Hepatocyte (in vitro differentiated cells): ENCODE results near the gene PFN3. TPM values are rescaled to one million over a fixed set of nuclear protein-coding genes. Genes with fewer than 3 reads are reported as not detected.
"Not testable (repeated sequence)": the region's sequence is repeated elsewhere in the genome, so short reads cannot be mapped to it uniquely, and the experiment has no call there.

Source experiments
- DNase-seq: peaks from one replicate; pipeline ENCODE4 v3.0.0-alpha.2; 2016; ENCODE audit warnings: low spot score
- H2AFZ ChIP-seq: fragments of 200-600 bp; sonication (generic); 2 replicates; pipeline ENCODE4 v1.6.0; 2016; ENCODE audit warnings: antibody characterized with exemption, mild to moderate bottlenecking
- H3K27ac ChIP-seq: fragments of 200-600 bp; sonication (generic); 2 replicates; pipeline ENCODE4 v1.5.1; 2016; ENCODE audit warnings: mild to moderate bottlenecking
- H3K27me3 ChIP-seq: fragments of 200-600 bp; sonication (generic); 2 replicates; pipeline ENCODE4 v1.6.1; 2016
- H3K36me3 ChIP-seq: fragments of 200-600 bp; sonication (generic); replicated peaks from 2 replicates; pipeline ENCODE4 v1.5.1; 2016; ENCODE audit warnings: low read depth; ENCODE audit not compliant: insufficient read depth
- H3K4me1 ChIP-seq: fragments of 200-600 bp; sonication (generic); 2 replicates; pipeline ENCODE4 v1.5.1; 2016; ENCODE audit warnings: mild to moderate bottlenecking, moderate library complexity; ENCODE audit not compliant: insufficient read depth
- H3K4me2 ChIP-seq: fragments of 200-600 bp; sonication (generic); 2 replicates; pipeline ENCODE4 v1.6.0; 2016
- H3K4me3 ChIP-seq: fragments of 200-600 bp; sonication (generic); 2 replicates; pipeline ENCODE4 v1.5.1; 2016; ENCODE audit warnings: mild to moderate bottlenecking
- H3K79me2 ChIP-seq: fragments of 200-600 bp; sonication (generic); 2 replicates; pipeline ENCODE4 v1.6.0; 2017; ENCODE audit warnings: mild to moderate bottlenecking
- H3K9me2 ChIP-seq: fragments of 200-600 bp; sonication (generic); replicated peaks from 2 replicates; pipeline ENCODE4 v1.6.0; 2017; ENCODE audit warnings: mild to moderate bottlenecking; ENCODE audit not compliant: insufficient read depth
- H3K9me3 ChIP-seq: fragments of 200-600 bp; sonication (generic); 2 replicates; pipeline ENCODE4 v1.5.1; 2016; ENCODE audit warnings: low read depth, mild to moderate bottlenecking
- H4K20me1 ChIP-seq: fragments of 200-600 bp; sonication (generic); 2 replicates; pipeline ENCODE4 v1.6.0; 2016; ENCODE audit warnings: mild to moderate bottlenecking; ENCODE audit not compliant: insufficient read depth, poor library complexity, severe bottlenecking
- CTCF ChIP-seq: fragments of 200-600 bp; sonication (generic); IDR thresholded peaks from 2 replicates; pipeline ENCODE4 v1.5.1; 2016; ENCODE audit warnings: antibody characterized with exemption, mild to moderate bottlenecking; ENCODE audit not compliant: poor library complexity
- EZH2 ChIP-seq: fragments of 200-600 bp; sonication (generic); IDR thresholded peaks from 2 replicates; pipeline ENCODE4 v1.6.1; 2016; ENCODE audit warnings: antibody characterized with exemption, mild to moderate bottlenecking, borderline replicate concordance
- EZH2phosphoT487 ChIP-seq: fragments of 200-600 bp; sonication (generic); IDR thresholded peaks from one replicate; pipeline ENCODE4 v1.6.1; 2018; ENCODE audit warnings: antibody characterized with exemption, mild to moderate bottlenecking, low read depth, moderate library complexity; ENCODE audit not compliant: unreplicated experiment, severe bottlenecking
- WGBS: methylation state at CpG from one replicate; pipeline ENCODE4 v1.1.6; 2016; ENCODE audit warnings: low lambda C conversion rate; ENCODE audit errors: missing lambda C conversion rate; 5-methylcytosine and 5-hydroxymethylcytosine counted together
- polyA plus RNA-seq: library from polyadenylated mRNA; unstranded; fragments of >200 nt; fragmentation: Nextera tagmentation; extraction: Ambion mirVana; gene quantifications from 2 replicates; pipeline ENCODE4 v1.2.1, GENCODE V29; 2016
- total RNA-seq: library from RNA; depleted of rRNA; stranded (reverse); fragments of >200 nt; gene quantifications from 2 replicates; pipeline ENCODE4 v1.2.3, GENCODE V29; 2014

The PFN3 gene
- total and polyA plus RNA-seq, 2 experiments from 2014 or later, result not detected

GRCh38 chr5:177362292-177362609 lies 38.2 kb downstream of the PFN3 start:
- no peak for DNase-seq
- WGBS, result 76% methylated on average over 8 of the region's 8 CpGs
- Histone ChIP-seq H2AFZ (no peak overlapping the region), H3K4me2 (peak overlapping the region; percentile 91), H4K20me1 (no peaks in the 10 kb centered on the region), H3K4me3 (no peak overlapping the region), H3K9me3 (no peaks in the 10 kb centered on the region), H3K9me2 (no peaks in the 10 kb centered on the region), H3K36me3 (no peaks in the 10 kb centered on the region), H3K79me2 (no peaks in the 10 kb centered on the region), H3K27me3 (no peaks in the 10 kb centered on the region), H3K27ac (peak overlapping the region; percentile 41), H3K4me1 (peaks cover 24% of the 10 kb centered on the region)
- TF ChIP-seq EZH2 (no peak), EZH2phosphoT487 (no peak), CTCF (no peak)

- H3K4me3 ChIP-seq, result no peak overlapping the region
- H3K27ac ChIP-seq, result no peak overlapping the region
- H3K4me2 ChIP-seq, result no peak overlapping the region
These were observed 38.8 kb downstream of the PFN3 start for GRCh38 chr5:177361418-177362291.

GRCh38 chr5:177360740-177361139 lies 39.7 kb downstream of the PFN3 start:
- not testable (repeated sequence) for H3K4me3 ChIP-seq, H4K20me1 ChIP-seq, DNase-seq, H3K27ac ChIP-seq, H3K36me3 ChIP-seq, H3K9me3 ChIP-seq, H3K9me2 ChIP-seq, H3K79me2 ChIP-seq, H3K27me3 ChIP-seq, H2AFZ ChIP-seq, H3K4me2 ChIP-seq
- peaks cover 16% of the 10 kb centered on the region for H3K4me1 ChIP-seq
- WGBS, result 95% methylated on average over 7 of the region's 7 CpGs

More at GRCh38 chr5:177361418-177362291, 38.8 kb downstream of the PFN3 start:
- TF ChIP-seq EZH2phosphoT487 (no peak), CTCF (no peak), EZH2 (no peak)
- H3K4me1 ChIP-seq, result peaks cover 24% of the 10 kb centered on the region
- H3K9me3 ChIP-seq, result no peaks in the 10 kb centered on the region
- no peaks in the 10 kb centered on the region for H3K27me3 ChIP-seq
- DNase-seq, result no peak
- H4K20me1 ChIP-seq, result no peaks in the 10 kb centered on the region
- 86% methylated on average over 6 of the region's 6 CpGs for WGBS
- no peak overlapping the region for H2AFZ ChIP-seq
- no peaks in the 10 kb centered on the region for H3K9me2 ChIP-seq
- H3K36me3 ChIP-seq, result no peaks in the 10 kb centered on the region
- H3K79me2 ChIP-seq, result no peaks in the 10 kb centered on the region

- DNase-seq, result no peak
- no peak overlapping the region for H3K4me3 ChIP-seq
- H3K79me2 ChIP-seq, result no peaks in the 10 kb centered on the region
- H3K9me2 ChIP-seq, result no peaks in the 10 kb centered on the region
- H2AFZ ChIP-seq, result no peak overlapping the region
- no peak overlapping the region for H3K27ac ChIP-seq
- no peaks in the 10 kb centered on the region for H4K20me1 ChIP-seq
- TF ChIP-seq CTCF (no peak), EZH2 (no peak)
- H3K27me3 ChIP-seq, result no peaks in the 10 kb centered on the region
- WGBS, result 89% methylated on average over 3 of the region's 3 CpGs
- peaks cover 13% of the 10 kb centered on the region for H3K4me1 ChIP-seq
- no peaks in the 10 kb centered on the region for H3K9me3 ChIP-seq
- H3K4me2 ChIP-seq, result no peak overlapping the region
- H3K36me3 ChIP-seq, result no peaks in the 10 kb centered on the region
These were observed 40.6 kb downstream of the PFN3 start for GRCh38 chr5:177359860-177360259.
